HG03159 (cell line): ENCODE data around the gene ZNF593.

Experiments
- ATAC-seq: cut with Tn5 transposase; IDR thresholded peaks from one replicate; pipeline ENCODE4 v1.9.1; 2021; ENCODE audit warnings: mild to moderate bottlenecking, moderate library complexity; ENCODE audit not compliant: unreplicated experiment

The ZNF593 gene

DNA sequence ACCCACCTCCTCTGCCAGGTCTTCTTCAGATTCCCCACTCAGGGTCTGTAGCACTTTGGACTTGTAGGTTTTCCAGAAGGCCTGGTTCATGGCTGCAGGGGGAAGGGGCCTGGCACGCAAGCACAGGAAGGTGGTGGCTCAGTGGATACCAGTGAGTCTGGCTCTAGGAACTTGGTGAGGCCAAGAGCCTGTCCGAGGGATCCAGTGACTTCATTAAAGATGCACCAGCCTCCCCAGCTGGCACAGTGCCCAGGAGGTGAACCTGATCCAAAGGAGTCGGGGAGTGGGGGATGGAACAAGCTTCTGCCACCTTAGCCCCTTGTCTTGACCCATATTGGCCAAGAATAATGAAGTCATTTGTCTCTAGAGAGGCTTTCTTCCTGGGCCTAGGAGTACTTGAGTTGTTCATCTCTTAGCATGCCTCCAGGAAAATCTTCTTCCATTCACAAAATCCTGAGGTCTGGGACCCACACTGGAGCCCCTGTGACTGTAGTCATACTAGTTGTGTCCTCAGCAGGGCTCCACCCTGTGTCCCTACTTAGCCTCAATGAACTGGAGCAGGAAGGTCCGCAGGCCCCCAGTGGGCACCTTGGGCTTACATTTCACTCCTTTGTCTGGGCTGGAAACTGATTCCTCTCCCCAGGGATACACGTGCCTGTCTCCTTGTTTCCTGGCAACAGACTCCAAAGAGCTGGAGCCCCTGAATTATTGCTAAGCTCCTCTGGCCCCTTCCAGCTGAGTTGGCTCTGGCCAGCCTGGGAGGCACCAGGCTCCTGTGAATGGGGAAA is 1.1 kb upstream of the ZNF593 start, which contains the start of gene C1orf232:
TSS of gene C1orf232 (minus strand) at position 554 of the 788 bp plus-strand sequence. CDS start at position 90, 464 bp downstream.
- ATAC-seq = no peak

DNA sequence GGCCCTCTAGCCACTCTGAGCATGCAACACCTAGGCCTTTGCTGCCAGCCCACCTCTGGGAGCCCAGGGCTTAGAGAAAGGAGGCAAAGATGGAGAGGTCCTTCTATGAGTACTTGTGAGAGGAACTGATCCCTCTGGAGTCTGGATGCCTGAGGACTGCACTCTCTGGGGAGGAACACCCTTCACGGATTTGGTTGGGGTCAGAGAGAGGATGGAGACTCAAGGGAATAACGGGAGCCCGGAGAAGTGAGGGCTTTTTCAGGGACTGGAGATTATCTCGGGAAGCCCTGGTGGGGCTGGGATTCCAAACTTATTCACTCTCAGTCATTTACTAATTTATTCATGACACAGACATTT is 532 bp upstream of the ZNF593 start:
- no peak for ATAC-seq

DNA sequence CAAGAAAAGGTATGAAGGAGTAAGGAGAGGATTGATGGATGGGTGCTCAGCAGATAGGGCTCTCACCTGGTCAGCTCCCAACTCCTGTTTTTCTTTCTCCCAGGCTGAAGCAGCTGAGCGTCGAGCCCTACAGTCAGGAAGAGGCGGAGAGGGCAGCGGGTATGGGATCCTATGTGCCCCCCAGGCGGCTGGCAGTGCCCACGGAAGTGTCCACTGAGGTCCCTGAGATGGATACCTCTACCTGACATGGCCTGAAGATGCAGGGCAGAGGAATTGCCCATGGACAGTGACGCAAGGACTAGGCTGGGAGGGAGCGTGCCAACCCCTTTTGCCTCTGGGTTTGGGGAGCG is 739 bp downstream of the ZNF593 start:
- no peak for ATAC-seq

DNA sequence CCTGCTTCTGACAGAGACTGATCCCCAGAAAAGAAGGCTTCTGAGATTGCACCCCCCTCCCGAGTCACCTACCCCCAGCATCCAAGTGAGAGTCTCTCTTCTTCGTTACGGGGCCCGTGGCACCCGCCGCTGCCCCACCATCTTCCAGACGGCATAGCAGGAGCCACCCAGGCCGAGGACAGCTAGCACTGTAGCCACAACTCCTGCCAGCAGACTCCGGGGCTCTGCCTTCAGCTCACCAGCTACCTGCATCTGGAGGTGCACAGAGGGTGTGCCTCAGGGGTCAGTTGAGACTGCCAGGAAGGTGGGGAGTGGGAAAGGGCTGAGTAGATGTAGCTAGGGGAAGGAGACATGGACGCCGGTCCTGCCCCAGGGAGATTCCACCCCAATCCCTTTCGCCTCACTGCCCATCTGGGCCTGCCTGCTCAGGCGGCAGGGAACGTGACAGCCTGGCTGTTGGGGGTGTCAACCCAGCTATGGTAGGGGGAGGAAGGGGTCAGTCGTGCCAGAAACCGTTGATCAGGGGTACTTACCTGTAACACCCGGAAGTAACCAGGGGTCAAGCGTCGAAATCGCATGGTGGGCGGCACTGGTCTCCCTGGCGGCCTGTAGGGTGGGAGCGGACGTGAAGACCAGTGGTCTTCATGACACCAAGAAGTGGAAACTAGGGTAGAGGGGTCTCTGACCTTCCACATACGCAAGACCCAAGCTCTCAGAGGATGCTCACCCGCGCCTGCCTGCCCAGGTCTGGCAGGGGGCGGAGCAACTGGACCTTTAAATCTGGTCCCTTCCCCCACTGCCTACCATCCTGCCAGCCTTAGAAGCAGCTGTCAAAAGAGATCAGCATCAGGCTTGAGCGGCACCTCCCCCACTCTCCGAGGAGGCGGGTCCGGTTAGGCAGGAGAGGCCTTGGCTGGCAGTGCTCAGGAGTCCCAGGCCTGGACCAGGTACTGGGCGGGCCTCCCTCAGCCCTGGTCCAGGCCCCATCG is 1.7 kb downstream of the ZNF593 start, which contains the start of gene ZNF593OS:
TSS of gene ZNF593OS (minus strand) at position 749 of the 989 bp plus-strand sequence. CDS start at position 578, 171 bp downstream.
- ATAC-seq = no peak

DNA sequence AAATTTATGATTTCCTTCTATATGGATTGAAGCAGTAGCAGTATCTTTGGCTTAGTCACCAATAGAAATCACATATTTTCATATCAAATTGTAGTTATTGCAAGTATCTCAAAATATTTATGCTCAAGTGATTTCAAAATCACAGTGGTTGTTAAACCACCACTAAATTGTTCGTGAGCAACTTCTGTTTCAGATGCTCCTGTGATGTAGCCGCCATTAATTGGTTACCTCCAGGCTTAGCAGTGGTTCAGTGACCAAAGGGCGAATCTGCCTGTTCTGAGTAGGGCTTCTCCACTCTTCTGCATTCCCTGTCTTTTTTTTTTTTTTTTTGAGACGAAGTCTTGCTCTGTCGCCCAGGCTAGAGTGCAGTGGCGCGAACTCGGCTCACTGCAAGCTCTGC is 5.6 kb downstream of the ZNF593 start:
- ATAC-seq = no peak

DNA sequence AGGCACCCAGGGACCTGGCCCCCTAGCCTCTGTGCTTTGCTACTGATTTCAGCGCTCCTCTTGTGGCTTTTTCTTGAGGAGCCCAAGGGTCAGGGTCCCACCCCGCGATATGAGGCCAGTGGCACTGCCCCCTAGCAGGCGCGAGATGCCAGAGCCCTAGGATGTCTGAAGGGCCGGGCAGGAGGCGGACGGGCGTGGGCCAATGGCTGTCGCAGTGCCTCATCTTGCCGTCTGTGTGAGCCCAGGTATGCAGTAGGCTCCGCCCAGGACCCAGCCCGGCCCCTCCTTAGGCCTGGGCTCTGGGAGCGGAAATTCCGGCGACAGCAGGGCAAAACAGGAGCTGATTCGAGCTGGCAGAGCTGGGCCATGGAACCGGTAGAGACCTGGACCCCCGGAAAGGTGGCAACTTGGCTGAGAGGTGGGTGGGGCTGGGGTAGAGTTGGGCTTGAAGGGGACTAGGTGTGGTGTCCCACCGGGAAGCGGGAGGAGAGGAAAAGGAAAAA is 7.5 kb downstream of the ZNF593 start, which contains the start of gene CNKSR1:
TSS of gene CNKSR1 (plus strand) at position 310 of the 503 bp plus-strand sequence. CDS start at position 367, 57 bp downstream.
- ATAC-seq = no peak

DNA sequence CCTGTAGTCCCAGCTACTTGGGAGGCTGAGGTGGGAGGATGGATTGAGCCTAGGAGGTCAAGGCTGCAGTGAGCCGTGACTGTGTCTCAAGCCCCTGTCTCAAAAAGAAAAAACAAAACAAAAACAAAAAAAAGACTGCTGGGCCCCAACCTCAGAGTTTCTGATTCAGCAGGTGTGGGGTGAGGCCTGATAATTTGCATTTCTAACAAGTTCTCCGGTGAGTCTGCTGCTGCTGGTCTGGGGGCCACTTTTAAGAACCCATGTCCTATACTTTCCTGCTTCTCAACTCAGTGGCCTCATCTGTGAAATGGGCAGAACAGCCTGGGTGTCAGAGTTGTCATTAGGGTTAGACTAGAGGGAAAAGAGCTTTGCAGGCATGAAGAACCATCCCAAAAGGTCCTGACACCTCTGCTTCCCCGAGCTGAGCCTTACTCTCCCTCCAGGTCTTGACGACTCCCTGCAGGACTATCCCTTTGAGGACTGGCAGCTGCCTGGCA is 10.3 kb downstream of the ZNF593 start:
- ATAC-seq = no peak

DNA sequence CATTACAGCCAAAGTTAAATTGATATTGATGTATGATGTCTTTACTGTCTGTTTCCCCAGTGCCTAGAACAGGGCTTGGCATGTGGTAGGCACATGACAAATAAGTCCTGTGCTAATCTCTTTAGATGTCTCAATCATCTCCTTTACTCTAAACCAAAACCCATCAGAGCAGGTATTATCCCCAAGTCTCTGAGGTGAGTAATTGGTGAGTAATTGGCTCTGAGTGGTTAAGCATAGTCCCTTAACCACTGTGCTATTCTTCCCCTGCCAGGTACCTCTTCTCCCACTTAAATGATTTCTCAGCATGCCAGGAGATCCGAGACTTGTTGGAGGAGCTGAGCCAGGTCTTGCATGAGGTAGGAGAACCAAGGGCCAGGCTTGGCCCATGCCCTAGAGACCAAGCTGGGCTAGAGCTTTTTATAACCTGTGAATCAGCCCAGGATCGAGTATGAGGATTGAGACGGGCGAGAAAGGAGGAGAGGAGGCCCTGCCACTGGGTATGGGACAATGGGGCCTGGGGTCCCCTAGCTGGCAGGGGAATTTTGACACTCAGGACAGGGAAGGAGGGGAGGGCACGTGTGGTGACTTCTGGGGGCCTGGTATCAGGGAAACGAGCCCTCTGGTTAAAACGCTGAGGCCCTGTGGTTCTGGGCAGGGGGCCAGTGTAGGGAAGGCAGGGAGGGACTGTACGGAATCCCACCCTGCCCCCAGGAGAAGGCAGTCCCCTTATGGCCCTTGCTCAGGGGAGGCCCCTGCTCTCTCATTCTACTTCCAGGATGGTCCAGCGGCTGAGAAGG is 12.1 kb downstream of the ZNF593 start:
- no peak for ATAC-seq

DNA sequence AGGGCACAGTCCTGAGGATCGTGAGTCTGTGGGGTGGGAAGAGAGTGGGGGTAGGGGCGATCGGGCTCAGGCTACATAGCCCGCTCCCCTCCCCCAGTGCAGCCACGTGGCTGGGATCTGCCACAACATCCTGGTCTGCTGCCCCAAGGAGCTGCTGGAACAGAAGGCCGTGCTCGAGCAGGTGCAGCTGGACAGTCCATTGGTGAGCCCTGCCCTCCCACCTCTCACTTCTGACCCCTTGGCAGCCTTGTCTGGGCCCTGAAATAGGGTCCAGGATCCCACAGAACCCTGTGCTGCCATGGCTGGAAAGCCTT is 12.6 kb downstream of the ZNF593 start:
- no peak for ATAC-seq

DNA sequence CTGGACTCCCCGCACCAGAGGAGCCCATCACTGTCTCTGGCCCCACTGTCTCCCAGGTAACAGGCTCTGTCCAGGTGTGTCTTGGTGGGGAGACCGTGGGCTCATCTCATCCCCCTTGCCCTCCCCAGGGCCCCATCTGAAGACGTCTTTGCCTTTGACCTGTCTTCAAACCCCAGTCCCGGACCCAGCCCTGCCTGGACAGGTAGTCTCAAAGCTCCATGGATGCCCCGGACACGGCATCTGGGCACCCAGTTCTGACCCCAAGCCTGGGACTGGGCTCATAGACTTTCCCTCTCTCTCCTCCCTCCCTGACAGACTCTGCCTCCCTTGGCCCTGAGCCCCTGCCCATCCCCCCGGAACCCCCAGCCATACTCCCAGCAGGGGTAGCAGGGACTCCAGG is 14.4 kb downstream of the ZNF593 start:
- no peak for ATAC-seq

DNA sequence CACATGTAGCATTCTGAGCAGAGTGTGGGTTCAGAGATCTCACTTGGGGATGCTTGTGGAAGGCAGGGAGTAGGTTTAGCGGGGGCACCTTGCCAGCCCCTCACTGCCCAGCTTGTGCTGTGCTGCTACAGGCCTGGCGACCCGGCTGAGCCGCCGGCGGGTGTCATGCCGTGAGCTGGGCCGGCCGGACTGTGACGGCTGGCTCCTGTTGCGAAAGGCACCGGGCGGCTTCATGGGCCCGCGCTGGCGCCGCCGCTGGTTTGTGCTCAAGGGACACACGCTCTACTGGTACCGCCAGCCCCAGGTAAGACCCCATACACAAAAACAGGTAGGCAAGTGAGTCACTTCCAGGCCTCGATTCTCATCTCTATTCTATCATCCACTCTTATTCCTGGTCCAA is 15.2 kb downstream of the ZNF593 start:
- ATAC-seq = no peak

DNA sequence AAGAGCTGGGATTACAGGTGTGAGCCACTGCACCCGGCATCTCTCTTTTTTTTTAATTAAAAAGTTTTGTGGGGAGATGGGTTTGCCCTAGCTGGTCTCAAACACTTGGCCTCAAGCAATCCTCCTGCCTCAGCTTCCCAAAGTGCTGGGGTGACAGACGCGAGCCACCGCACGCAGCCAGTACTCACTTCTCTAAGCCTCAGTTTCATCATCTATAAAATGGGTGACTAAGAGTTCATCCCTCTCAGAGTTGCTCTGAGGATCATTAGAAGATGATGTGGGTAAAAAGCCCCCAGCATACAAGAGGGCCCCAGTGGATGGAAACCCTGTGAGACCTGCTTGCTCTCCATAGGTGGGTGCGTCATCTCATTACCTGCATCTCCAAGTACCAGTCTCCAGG is 18.2 kb downstream of the ZNF593 start:
- no peak for ATAC-seq

DNA sequence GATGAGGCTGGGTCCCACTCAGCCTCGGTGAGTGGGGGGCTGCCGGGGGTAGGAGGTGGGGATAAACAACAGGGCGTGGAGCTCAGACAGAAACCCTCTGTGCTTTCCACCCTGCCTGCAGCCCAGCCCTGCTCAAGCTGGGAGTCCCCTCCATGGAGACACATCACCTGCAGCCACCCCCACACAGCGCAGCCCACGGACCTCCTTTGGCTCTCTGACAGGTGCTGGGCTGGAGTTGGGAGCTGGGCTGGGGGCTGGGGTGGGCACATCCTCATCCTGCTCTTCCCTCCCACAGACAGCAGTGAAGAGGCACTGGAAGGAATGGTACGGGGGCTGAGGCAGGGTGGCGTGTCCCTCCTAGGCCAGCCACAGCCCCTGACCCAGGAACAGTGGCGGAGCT is 18.8 kb downstream of the ZNF593 start:
- no peak for ATAC-seq

DNA sequence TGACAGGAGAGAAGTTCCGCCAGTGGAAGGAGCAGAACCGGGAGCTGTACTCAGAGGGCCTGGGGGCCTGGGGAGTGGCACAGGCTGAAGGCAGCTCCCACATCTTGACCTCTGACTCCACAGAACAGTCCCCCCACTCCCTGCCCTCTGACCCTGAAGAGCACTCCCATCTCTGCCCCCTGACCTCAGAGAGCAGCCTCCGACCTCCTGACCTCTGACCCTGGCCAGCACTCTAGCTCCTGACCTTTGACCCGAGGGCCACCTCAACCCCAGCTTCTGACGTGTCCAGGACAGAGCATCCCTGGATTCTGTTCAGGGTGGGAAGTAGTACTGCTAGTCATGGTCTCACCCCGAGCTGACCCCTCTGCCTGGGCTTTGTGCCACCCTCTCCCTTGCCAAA is 19.6 kb downstream of the ZNF593 start:
- ATAC-seq = no peak

DNA sequence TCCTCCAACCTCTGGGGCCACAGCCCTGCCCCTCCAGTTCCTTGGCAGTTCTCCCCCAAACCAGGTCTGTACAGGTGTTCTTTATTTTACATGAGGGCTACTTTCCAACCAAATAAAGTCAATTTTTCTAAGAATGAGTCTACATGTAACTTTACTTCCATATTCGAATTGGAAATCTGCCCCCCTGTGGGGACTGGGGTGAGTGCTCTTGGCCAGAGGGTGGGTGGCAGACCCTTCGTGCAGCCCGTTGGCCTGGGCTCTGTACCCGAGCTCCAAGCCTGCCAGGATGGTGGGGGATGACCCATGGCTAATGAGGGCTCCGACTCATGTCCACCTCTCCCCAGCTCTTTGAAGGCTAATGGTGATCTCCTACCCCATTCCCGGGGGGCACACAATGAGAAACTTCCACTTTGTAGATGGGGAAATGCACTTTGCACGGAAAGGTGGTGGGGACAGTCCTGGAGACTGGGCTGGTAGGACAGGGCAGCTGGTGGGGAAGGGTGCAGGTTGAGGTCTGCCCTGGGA is 20.1 kb downstream of the ZNF593 start:
- ATAC-seq = no peak

DNA sequence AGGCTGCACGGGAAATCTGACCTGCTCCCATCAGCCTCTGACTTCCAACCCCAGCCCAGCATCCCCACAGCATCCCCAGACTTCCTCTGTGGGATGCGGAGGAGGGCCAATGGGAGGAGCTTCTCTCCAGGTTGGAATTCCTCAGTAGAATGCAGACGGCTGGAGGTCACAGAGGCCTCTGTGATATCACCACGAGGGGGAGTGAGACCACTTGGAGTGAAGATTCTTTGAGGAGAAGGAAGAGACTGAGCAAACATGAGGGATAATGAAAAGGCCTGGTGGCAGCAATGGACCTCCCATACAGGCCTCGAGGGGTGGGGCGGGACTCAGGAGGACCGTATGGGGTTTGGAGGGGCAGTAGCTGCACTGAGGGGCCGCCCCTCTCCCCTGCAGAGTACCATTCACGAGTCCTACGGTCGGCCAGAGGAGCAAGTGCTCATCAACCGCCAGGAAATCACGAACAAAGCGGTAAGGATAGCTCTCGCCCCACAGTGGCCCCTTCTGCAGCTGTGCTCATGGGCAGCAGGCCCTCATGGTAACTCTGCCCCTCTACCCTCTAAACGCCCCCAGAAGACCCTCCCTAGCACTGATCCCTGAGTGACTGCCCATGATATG is 20.8 kb downstream of the ZNF593 start, which contains the start of gene CATSPER4:
TSS of gene CATSPER4 (plus strand) at position 230 of the 615 bp plus-strand sequence. CDS start at position 256, 26 bp downstream.
- ATAC-seq = no peak

DNA sequence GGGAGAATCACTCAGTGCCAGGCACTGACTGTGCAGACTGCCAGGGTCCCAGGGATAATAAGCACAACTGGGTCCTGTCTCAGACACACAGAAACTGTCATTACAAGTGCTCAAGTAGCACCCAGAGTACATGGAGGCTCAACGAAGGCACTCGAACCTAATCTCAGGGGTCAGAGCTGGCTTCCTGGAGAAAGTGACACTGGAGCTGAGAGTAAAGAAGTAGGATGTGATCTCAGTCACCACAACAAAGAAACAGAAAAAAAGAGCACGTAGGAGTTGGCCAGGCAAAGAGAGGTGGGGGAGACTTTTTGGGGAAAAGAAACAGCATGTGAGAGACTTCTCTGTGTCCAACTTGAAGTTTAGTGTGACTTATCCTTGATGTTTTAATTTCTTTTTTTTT is 22.0 kb downstream of the ZNF593 start:
- ATAC-seq = no peak

DNA sequence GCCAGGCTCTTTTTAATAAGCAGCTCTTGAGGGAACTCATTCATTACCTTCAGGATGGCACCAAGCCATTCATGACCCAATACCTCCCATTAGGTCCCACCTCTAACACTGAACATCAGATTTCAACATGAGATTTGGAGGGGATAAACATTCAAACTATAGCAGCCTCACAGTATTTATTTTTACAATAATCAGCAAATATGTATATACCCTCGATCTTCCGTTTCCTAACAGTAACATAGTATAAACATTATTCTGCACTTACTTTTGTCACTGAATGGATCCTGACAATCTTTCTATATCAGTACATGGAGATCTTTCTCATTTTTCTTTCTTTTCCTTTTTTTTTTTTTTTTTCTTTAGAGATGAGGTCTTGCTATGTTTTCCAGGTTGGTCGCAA is 26.1 kb downstream of the ZNF593 start:
- ATAC-seq = no peak

DNA sequence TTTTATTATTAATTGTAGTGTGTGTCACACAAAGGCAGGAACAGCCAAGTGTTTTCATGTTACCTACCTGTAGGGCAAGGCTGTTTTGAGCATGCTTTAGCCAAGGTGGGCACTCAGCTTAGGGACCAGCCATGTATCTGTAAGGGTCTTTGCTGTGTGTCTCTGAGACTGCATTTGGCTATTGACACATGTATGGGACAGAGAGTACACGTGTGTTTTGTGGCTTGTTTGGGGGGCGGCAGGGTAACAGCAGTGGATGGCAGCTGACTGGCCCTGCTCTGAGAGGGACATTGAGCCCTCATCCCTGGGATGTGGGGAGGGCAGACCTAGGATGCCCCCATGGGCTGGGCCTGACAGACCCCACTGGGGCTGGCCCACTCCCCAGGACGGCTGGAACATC is 27.6 kb downstream of the ZNF593 start:
- ATAC-seq = no peak

DNA sequence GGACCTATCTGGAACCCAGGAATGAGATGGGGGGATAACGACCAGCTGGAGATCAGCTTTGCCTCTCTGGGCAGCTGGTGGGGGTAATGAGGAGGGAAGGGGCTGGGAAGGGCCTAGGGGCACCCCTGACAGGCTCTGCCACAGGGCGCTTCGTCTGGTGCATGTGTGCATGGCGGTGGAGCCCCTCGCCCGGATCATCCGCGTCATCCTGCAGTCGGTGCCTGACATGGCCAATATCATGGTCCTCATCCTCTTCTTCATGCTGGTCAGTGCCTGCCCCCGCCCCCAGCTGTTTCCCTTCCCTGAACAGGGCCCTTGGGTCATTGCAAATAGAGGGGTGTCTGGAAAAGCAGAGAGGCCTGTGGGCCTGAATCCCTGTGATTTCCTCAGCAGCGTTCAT is 28.1 kb downstream of the ZNF593 start:
- ATAC-seq = no peak
